HG02943 (cell line): Measurements from ENCODE around the gene SMIM14.
"Not testable (repeated sequence)": the region's sequence is repeated elsewhere in the genome, so short reads cannot be mapped to it uniquely, and the experiment has no call there.

ENCODE experiments used
- ATAC-seq: cut with Tn5 transposase; IDR thresholded peaks from one replicate; pipeline ENCODE4 v1.9.1; 2021; ENCODE audit warnings: mild to moderate bottlenecking, low read depth, moderate library complexity; ENCODE audit not compliant: unreplicated experiment

The SMIM14 gene

GRCh38 chr4:39638354-39639239 lies at the start of gene SMIM14:
Gene SMIM14 (minus strand): TSS chr4:39638865. CDS start chr4:39605145, 33,720 bp downstream.
- ATAC-seq = peak; percentile 65

- ATAC-seq = no peak
These were observed 48.3 kb upstream of the SMIM14 start for GRCh38 chr4:39687014-39687413.

GRCh38 chr4:39685990-39686389 lies 47.3 kb upstream of the SMIM14 start:
- ATAC-seq = no peak

- ATAC-seq = no peak
These were observed 43.5 kb upstream of the SMIM14 start for GRCh38 chr4:39682138-39682537.

GRCh38 chr4:39681003-39681402 lies 42.3 kb upstream of the SMIM14 start:
- not testable (repeated sequence) for ATAC-seq

GRCh38 chr4:39675681-39676080 lies 37.0 kb upstream of the SMIM14 start:
- not testable (repeated sequence) for ATAC-seq

GRCh38 chr4:39670296-39670695 lies 31.6 kb upstream of the SMIM14 start:
- ATAC-seq = not testable (repeated sequence)

- ATAC-seq = no peak
These were observed 30.2 kb upstream of the SMIM14 start for GRCh38 chr4:39668887-39669286.

GRCh38 chr4:39667706-39668105 lies 29.0 kb upstream of the SMIM14 start:
- no peak for ATAC-seq

GRCh38 chr4:39664828-39665731 lies 26.4 kb upstream of the SMIM14 start:
- no peak for ATAC-seq

- no peak for ATAC-seq
These were observed 24.0 kb upstream of the SMIM14 start for GRCh38 chr4:39662683-39663082.

GRCh38 chr4:39660757-39661156 lies 22.1 kb upstream of the SMIM14 start:
- ATAC-seq = no peak

GRCh38 chr4:39660045-39660444 lies 21.4 kb upstream of the SMIM14 start:
- ATAC-seq = no peak

GRCh38 chr4:39658756-39659155 lies 20.1 kb upstream of the SMIM14 start:
- no peak for ATAC-seq

- no peak for ATAC-seq
These were observed 18.8 kb upstream of the SMIM14 start for GRCh38 chr4:39657465-39657864.

GRCh38 chr4:39656638-39657037 lies 18.0 kb upstream of the SMIM14 start:
- ATAC-seq = not testable (repeated sequence)

- no peak for ATAC-seq
These were observed 17.2 kb upstream of the SMIM14 start for GRCh38 chr4:39655876-39656275.

- ATAC-seq = no peak
These were observed 16.5 kb upstream of the SMIM14 start for GRCh38 chr4:39655211-39655610.

GRCh38 chr4:39651586-39651985 lies 12.9 kb upstream of the SMIM14 start:
- ATAC-seq = not testable (repeated sequence)

- no peak for ATAC-seq
These were observed 11.1 kb upstream of the SMIM14 start for GRCh38 chr4:39649639-39650265.
